ENCODE data around the gene SAMHD1. TPM values are rescaled to one million over a fixed set of nuclear protein-coding genes. Genes with fewer than 3 reads are reported as not detected.
"Not testable (repeated sequence)": the region's sequence is repeated elsewhere in the genome, so short reads cannot be mapped to it uniquely, and the experiment has no call there.

Gene SAMHD1
- total and polyA plus RNA-seq, 2 donors (not counting 3 experiments of a cell fraction or from before 2014, with no cell fraction given): 13.7 to 27.5 TPM

DNA sequence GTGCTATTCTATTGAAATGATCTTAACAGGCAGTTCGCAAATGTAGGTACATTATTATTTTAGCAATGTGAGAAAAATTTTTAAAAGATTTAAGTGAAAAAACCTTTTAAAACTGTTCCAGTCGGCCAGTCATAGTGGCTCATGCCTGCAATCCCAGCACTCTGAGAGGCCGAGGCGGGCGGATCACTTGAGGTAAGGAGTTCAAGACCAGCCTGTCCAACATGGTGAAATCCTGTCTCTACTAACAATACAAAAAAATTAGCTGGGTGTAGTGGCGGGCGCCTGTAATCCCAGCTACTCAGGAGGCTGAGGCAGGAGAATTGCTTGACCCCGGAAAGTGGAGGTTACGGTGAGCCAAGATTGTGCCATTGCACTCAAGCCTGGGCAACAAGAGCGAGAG lies 45.9 kb downstream of the SAMHD1 start:
- H3K4me3 ChIP-seq (replicated peaks in 1 of 3; ENCODE audit: insufficient read depth in 1 of 3, low read depth in 1 of 3, low read length in 3 of 3); H3K9ac ChIP-seq (replicated peaks; ENCODE audit: extremely low read depth, insufficient read depth, low read length); H3K27me3 ChIP-seq (ENCODE audit: control insufficient read depth in 2 of 2, insufficient read depth in 2 of 2, low read length in 2 of 2); H3K36me3 ChIP-seq (ENCODE audit: control insufficient read depth in 2 of 2, extremely low read depth in 1 of 2, insufficient read depth in 2 of 2, low read length in 2 of 2); H3K27ac ChIP-seq (ENCODE audit: insufficient read depth, low read depth, low read length); H4K20me1 ChIP-seq (replicated peaks; ENCODE audit: control insufficient read depth, extremely low read depth, insufficient read depth, low read length); POLR2A ChIA-PET; H3K4me1 ChIP-seq (ENCODE audit: control insufficient read depth, extremely low read depth, insufficient read depth, low read length); FAIRE-seq; H3K79me2 ChIP-seq (ENCODE audit: control insufficient read depth, insufficient read depth, low read length); BruUV-seq (replicated peaks); H2AFZ ChIP-seq (ENCODE audit: low read depth, low read length); H3K9me1 ChIP-seq (replicated peaks; ENCODE audit: control insufficient read depth, extremely low read depth, insufficient read depth, low read length); H3K9me3 ChIP-seq (replicated peaks; ENCODE audit: control insufficient read depth, insufficient read depth, low read length); H3K4me2 ChIP-seq (ENCODE audit: insufficient read depth, low read length); DNase-seq (ENCODE audit: low read depth, low spot score); dilution Hi-C loops (cut with MboI; ENCODE audit: extremely low pct_ligation_motif_present, low sequenced_read_pairs); intact Hi-C loops (cut with micrococcal nuclease): not testable (repeated sequence)
- CTCF ChIA-PET: interaction anchor here (0.7 to 1.5 kb wide), 3 partner anchors 13 to 48 kb away, joined by 3 to 4 read pairs (median 3); no protein-coding TSS in a partner anchor

DNA sequence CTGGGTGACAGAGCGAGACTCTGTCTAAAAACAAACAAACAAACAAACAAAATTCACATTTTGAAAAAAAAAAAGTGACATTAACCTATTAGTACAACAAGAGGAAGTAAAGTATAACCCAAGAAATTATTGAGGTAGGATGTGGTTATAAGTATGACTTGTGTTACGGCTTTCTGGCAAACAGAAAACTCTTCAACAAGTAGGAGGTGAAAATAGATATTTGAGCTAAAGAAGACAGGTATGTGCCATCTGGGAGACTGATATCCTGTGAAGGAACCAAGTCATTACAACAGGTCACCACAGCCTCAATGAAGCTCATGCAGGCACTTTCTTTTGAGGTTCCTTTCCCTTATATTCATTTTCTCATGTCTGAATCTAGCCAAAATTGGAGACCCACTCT lies 46.8 kb downstream of the SAMHD1 start:
- no peak overlapping the region for H2AFZ ChIP-seq (ENCODE audit: low read depth, low read length)
- no peaks in the 10 kb centered on the region for H3K36me3 ChIP-seq (ENCODE audit: control insufficient read depth in 2 of 2, extremely low read depth in 1 of 2, insufficient read depth in 2 of 2, low read length in 2 of 2)
- TF ChIP-seq JUN (IDR thresholded peaks at IDR 0.05; ENCODE audit: borderline replicate concordance, insufficient read depth, insufficient read length, low read depth) (no peak), EZH2 (IDR thresholded peaks at IDR 0.05; ENCODE audit: borderline replicate concordance, low read depth, low read length, severe bottlenecking) (no peak), POLR2A (IDR thresholded peaks at IDR 0.05; ENCODE audit: low read depth, low read length) (no peak), POLR2AphosphoS5 (IDR thresholded peaks at IDR 0.05; ENCODE audit: insufficient read depth, low read depth, low read length) (no peak), MYC (IDR thresholded peaks at IDR 0.05; ENCODE audit: low read depth, low read length) (no peak), GATA2 (IDR thresholded peaks at IDR 0.05; ENCODE audit: insufficient read depth, insufficient read length, low read depth, low read length) (no peak), FOS (IDR thresholded peaks at IDR 0.05; ENCODE audit: borderline replicate concordance, insufficient read depth, low read length) (no peak)
- TF ChIP-seq, protein P1, sequence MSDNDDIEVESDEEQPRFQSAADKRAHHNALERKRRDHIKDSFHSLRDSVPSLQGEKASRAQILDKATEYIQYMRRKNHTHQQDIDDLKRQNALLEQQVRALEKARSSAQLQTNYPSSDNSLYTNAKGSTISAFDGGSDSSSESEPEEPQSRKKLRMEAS (IDR thresholded peaks at IDR 0.05; ENCODE audit: insufficient read depth, insufficient read length): no peak
- TF ChIP-seq, protein P2, sequence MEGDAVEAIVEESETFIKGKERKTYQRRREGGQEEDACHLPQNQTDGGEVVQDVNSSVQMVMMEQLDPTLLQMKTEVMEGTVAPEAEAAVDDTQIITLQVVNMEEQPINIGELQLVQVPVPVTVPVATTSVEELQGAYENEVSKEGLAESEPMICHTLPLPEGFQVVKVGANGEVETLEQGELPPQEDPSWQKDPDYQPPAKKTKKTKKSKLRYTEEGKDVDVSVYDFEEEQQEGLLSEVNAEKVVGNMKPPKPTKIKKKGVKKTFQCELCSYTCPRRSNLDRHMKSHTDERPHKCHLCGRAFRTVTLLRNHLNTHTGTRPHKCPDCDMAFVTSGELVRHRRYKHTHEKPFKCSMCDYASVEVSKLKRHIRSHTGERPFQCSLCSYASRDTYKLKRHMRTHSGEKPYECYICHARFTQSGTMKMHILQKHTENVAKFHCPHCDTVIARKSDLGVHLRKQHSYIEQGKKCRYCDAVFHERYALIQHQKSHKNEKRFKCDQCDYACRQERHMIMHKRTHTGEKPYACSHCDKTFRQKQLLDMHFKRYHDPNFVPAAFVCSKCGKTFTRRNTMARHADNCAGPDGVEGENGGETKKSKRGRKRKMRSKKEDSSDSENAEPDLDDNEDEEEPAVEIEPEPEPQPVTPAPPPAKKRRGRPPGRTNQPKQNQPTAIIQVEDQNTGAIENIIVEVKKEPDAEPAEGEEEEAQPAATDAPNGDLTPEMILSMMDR (IDR thresholded peaks at IDR 0.05; ENCODE audit: extremely low read depth in 1 of 2, insufficient read depth in 1 of 2, low read depth in 1 of 2, low read length in 2 of 2): no peak
- no TSS peak for BruUV-seq (replicated peaks)
- H3K4me3 ChIP-seq (replicated peaks in 1 of 3; ENCODE audit: insufficient read depth in 1 of 3, low read depth in 1 of 3, low read length in 3 of 3): no peak overlapping the region
- no peak overlapping the region for H3K27ac ChIP-seq (ENCODE audit: insufficient read depth, low read depth, low read length)
- no peaks in the 10 kb centered on the region for H4K20me1 ChIP-seq (replicated peaks; ENCODE audit: control insufficient read depth, extremely low read depth, insufficient read depth, low read length)
- intact Hi-C loops (cut with micrococcal nuclease): no loop called here
- POLR2A ChIA-PET: interaction anchor here (0.6 kb wide), 1 partner anchor 255 kb away, joined by 9 read pairs; no protein-coding TSS in a partner anchor
- no peaks in the 10 kb centered on the region for H3K79me2 ChIP-seq (ENCODE audit: control insufficient read depth, insufficient read depth, low read length)
- no peaks in the 10 kb centered on the region for H3K9me1 ChIP-seq (replicated peaks; ENCODE audit: control insufficient read depth, extremely low read depth, insufficient read depth, low read length)
- DNase-seq (ENCODE audit: low read depth, low spot score) (no peak), FAIRE-seq (no peak)
- no peaks in the 10 kb centered on the region for H3K27me3 ChIP-seq (ENCODE audit: control insufficient read depth in 2 of 2, insufficient read depth in 2 of 2, low read length in 2 of 2)
- H3K4me2 ChIP-seq (ENCODE audit: insufficient read depth, low read length): no peak overlapping the region
- CTCF ChIA-PET: interaction anchor here (1.1 to 1.5 kb wide), 3 partner anchors 12 to 16 kb away, joined by 3 to 4 read pairs (median 3); no protein-coding TSS in a partner anchor
- no peak overlapping the region for H3K9ac ChIP-seq (replicated peaks; ENCODE audit: extremely low read depth, insufficient read depth, low read length)
- no peaks in the 10 kb centered on the region for H3K4me1 ChIP-seq (ENCODE audit: control insufficient read depth, extremely low read depth, insufficient read depth, low read length)
- no peaks in the 10 kb centered on the region for H3K9me3 ChIP-seq (replicated peaks; ENCODE audit: control insufficient read depth, insufficient read depth, low read length)
- dilution Hi-C loops (cut with MboI; ENCODE audit: extremely low pct_ligation_motif_present, low sequenced_read_pairs): no loop called here
